ENCODE results near the gene RBM47.

- TF ChIP-seq RCOR1 (IDR thresholded peaks at IDR 0.05; ENCODE audit: insufficient replicate concordance, low read length) (no peak), CTCF (conservative IDR thresholded peaks at IDR 0.05; ENCODE audit: low read depth, low read length) (no peak), BHLHE40 (IDR thresholded peaks at IDR 0.05; ENCODE audit: low read depth, low read length) (no peak), CHD1 (IDR thresholded peaks at IDR 0.05; ENCODE audit: low read depth, low read length) (no peak), POLR2A (IDR thresholded peaks at IDR 0.05; ENCODE audit: low read depth, low read length) (no peak)
Measured at GRCh38 chr4:40511036-40511614, 118.5 kb downstream of the RBM47 start.
